Measurements from ENCODE around the gene CARS2.
"Not testable (repeated sequence)": the region's sequence is repeated elsewhere in the genome, so short reads cannot be mapped to it uniquely, and the experiment has no call there.

The CARS2 gene

DNA sequence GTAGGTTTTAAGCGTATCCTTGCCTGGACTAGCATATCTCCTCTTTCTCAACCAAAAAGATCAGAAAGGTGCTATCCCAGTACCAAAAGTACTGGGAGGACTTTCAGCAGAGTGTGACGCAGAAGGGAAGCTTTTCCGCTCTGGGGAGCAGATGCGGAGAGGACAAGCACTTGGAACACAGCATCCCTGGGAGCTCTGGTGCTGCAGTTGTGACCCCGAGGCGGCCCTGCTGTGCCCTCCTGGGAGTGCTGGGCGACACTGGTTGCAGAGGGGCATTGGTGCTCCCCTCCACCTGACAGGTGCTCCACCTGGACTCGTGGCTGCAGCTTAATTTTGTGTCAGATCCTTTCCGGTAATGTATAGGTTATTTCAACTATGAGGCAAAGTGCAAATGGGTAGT is 87.1 kb downstream of the CARS2 start:
- no peak overlapping the region for H3K4me3 ChIP-seq (ENCODE audit: low read length)
- peaks cover 16% of the 10 kb centered on the region for H3K36me3 ChIP-seq (ENCODE audit: insufficient read depth, low read depth, low read length)
- no peak overlapping the region for H3K9ac ChIP-seq (ENCODE audit: low read depth, low read length)
- no peaks in the 10 kb centered on the region for H3K9me3 ChIP-seq (ENCODE audit: insufficient read depth, low read depth, low read length)
- peaks cover 16% of the 10 kb centered on the region; the same call in 1 of the 2 replicates for H3K4me1 ChIP-seq (ENCODE audit: insufficient read depth, low read length)
- no peaks in the 10 kb centered on the region; the same call in 1 of the 2 replicates for H3K27me3 ChIP-seq (ENCODE audit: insufficient read depth, low read length)
- H3K27ac ChIP-seq (ENCODE audit: low read length), result no peak overlapping the region

DNA sequence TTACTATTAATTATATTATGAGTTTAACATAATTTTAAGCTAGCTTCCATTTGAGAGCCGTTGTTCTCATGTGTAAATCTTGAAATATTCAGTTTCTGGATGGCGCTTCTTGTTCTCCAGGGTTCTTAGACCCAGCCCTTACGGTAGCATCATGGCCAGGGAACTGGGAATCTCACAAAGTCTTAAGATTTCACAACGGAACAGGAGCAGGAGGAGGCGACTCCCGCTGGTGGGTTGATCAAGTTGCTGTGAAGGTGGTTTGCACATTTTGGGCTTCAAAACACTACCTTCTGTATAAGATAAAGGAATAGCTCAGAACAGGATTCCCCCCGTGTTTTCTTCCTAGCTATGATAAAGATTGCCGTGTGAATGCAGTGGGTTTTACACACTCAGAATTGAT is 87.7 kb downstream of the CARS2 start:
- H3K9ac ChIP-seq (ENCODE audit: low read depth, low read length), result no peak overlapping the region
- H3K27me3 ChIP-seq (ENCODE audit: insufficient read depth, low read length), result no peaks in the 10 kb centered on the region; the same call in 1 of the 2 replicates
- H3K36me3 ChIP-seq (ENCODE audit: insufficient read depth, low read depth, low read length), result peaks cover 12% of the 10 kb centered on the region
- H3K27ac ChIP-seq (ENCODE audit: low read length), result no peak overlapping the region
- H3K4me1 ChIP-seq (ENCODE audit: insufficient read depth, low read length), result peaks cover 16% of the 10 kb centered on the region; the same call in 1 of the 2 replicates
- H3K4me3 ChIP-seq (ENCODE audit: low read length), result no peak overlapping the region
- H3K9me3 ChIP-seq (ENCODE audit: insufficient read depth, low read depth, low read length), result no peaks in the 10 kb centered on the region

DNA sequence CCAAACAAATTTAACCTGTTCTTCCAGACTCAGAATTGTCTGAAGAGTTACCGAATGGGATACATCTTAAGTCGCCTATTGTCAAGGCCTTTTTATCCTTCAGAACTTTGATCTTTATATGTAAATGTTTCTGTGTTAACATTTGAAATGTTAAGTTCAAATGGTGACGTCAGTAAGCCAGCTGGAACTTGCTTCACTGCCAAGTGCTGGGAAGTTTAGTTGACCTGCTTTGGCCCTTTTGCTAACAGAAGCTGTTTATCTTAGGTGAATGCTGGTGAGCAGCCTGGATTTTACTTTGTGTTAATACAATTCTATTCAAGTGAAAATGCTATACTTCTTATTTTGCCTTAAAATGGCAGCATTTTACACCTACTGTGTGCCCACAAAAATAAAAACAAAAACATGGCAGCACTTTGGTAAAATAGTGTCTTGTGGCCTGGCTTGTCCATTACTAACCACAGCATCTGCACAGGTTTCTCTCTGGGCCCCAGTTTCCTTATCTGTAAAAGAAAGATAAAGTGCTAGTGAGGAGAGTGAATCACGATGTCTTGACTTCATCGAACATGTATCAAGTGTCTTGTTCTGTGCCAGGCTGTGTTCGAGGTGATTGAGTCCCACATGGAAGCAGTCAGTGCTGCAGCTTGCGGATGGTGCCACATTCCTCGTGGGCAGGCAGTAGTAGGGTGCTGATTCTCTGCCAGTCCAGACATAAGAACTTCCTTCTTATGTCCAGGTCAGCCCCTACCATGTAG is 88.4 kb downstream of the CARS2 start:
- Histone ChIP-seq H3K4me1 (ENCODE audit: insufficient read depth, low read length) (peaks cover 16% of the 10 kb centered on the region; the same call in 1 of the 2 replicates), H3K27ac (ENCODE audit: low read length) (no peak overlapping the region), H3K36me3 (ENCODE audit: insufficient read depth, low read depth, low read length) (peaks cover 5% of the 10 kb centered on the region), H3K27me3 (ENCODE audit: insufficient read depth, low read length) (no peaks in the 10 kb centered on the region; the same call in 1 of the 2 replicates), H3K4me3 (ENCODE audit: low read length) (peak overlapping the region; percentile 83), H3K9ac (ENCODE audit: low read depth, low read length) (0 out of 2 replicates have a peak overlapping the region, but pooled peaks have one; percentile 5), H3K9me3 (ENCODE audit: insufficient read depth, low read depth, low read length) (no peaks in the 10 kb centered on the region)

DNA sequence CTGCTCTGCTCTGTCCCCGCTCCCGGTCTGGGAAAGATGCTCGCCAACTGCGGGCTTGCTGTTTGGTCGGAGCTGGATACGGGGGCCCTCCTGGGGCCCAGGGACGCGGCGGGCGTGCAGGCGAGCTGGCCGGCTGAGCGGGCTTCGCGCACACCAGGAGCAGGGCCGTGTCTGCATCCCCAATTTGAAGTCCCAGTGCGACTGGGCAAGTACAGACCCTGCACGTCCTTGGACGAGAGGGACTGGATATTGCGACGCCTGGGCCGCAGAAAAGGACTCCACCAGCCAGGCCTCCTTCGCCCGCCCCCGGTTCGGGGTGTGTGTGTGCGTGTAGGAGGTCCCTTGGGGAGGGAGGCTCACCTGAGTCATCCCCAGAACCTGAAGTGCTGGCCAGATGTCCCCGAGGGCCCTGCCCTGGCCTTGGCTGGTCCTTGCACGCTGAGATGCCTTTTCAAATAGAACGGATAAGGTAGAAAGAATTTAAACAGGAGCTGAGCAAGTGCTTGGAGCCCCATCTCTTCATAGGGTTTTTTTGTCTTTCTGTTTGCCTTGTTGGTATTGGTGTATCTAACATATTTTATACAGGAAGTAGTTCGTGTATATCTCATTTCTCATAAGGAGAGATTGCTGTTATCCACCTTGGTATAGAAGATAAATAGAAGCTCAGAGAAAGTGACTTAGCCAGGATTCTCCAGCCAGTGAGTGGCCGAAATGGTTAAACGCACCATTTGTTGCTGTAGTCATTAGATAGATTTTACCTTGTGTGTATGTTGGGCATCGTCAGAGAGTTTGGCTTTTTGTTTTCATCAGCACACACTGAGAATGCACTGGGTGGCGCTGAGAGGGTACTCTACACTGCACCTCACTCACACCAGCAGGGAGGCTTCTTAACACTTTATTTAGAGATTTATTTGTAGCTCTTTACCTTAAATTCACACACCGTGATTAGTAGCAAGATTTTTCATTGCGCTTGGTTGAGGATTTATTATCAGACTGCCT is 89.5 kb downstream of the CARS2 start:
- H3K4me3 ChIP-seq (ENCODE audit: low read length), result peak overlapping the region; percentile 83
- no peak overlapping the region for H3K27ac ChIP-seq (ENCODE audit: low read length)
- H3K9me3 ChIP-seq (ENCODE audit: insufficient read depth, low read depth, low read length), result no peaks in the 10 kb centered on the region
- H3K4me1 ChIP-seq (ENCODE audit: insufficient read depth, low read length), result peaks cover 16% of the 10 kb centered on the region
- peaks cover 4% of the 10 kb centered on the region; the same call in 1 of the 2 replicates for H3K27me3 ChIP-seq (ENCODE audit: insufficient read depth, low read length)
- no peaks in the 10 kb centered on the region for H3K36me3 ChIP-seq (ENCODE audit: insufficient read depth, low read depth, low read length)
- peak overlapping the region; percentile 74; the same call in 1 of the 2 replicates for H3K9ac ChIP-seq (ENCODE audit: low read depth, low read length)

DNA sequence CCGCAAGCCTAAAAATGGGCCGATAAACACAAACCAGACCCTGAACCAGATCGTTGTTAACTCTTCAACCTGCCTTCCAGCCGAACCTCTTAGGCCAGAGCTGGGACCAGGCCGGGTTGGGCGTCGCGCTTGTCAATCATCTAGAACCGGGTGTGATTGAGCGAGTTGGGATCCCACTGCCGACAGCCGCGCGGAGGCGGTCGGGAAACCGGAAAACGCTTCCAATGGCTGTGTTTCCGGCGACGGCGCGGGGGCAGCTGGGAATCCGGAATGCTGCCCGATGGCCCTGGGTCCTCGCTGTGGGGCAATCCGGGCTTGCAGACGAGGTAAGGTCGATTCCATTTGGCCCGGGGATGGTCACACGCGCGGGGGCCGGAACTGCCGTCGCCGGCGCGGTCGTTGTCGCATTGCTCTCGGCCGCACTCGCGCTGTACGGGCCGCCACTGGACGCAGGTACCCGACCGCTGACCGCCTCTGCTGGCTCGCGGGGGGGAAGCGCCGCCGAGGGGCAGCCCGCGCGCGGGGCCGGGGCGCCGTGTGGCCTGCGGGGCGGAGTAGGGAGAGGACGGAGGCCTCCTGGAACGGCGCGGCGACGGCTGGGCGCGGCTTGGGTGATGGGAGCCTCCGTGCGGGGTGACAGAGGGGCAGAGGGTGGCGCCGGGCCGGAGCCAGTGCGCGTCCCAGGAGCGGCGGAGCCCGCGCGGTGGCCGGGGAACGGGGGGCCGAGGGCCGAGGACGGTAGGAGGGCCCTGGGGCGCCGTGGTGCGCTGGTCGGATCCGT is 90.4 kb downstream of the CARS2 start, which contains the start of gene NAXD:
Gene NAXD (plus strand): TSS at position 224 of the 781 bp plus-strand sequence. CDS start 57 bp downstream, at position 281.
- H3K27ac ChIP-seq (ENCODE audit: low read length), result no peak within 1 kb of the TSS

DNA sequence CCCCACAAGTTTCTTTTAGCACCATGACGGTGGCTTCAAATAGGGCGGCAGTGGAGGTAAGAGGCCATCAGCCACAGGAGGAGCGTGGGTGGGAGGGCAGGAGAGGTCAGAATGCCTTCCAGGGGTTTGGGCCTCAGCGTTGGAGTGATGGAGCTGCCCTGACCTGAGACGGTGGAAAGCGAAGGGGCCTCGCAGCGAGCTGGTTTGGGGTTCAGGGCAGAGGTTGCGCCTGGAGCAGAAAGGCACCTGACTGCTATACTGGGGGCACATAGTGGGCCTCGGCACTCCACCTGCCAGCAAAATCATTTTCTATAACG is 91.0 kb downstream of the CARS2 start:
- H3K4me3 ChIP-seq (ENCODE audit: low read length), result peak overlapping the region; percentile 83
- peaks cover 24% of the 10 kb centered on the region for H3K4me1 ChIP-seq (ENCODE audit: insufficient read depth, low read length)
- H3K9ac ChIP-seq (ENCODE audit: low read depth, low read length), result peak overlapping the region; percentile 74; the same call in 1 of the 2 replicates
- H3K27ac ChIP-seq (ENCODE audit: low read length), result no peak overlapping the region
- H3K36me3 ChIP-seq (ENCODE audit: insufficient read depth, low read depth, low read length), result no peaks in the 10 kb centered on the region
- H3K9me3 ChIP-seq (ENCODE audit: insufficient read depth, low read depth, low read length), result no peaks in the 10 kb centered on the region
- peaks cover 6% of the 10 kb centered on the region; the same call in 1 of the 2 replicates for H3K27me3 ChIP-seq (ENCODE audit: insufficient read depth, low read length)

More for the DNA sequence above, 90.4 kb downstream of the CARS2 start, which contains the start of gene NAXD:
- H3K9me3 ChIP-seq (ENCODE audit: insufficient read depth, low read depth, low read length), result no peaks in the 10 kb centered on the region
- H3K36me3 ChIP-seq (ENCODE audit: insufficient read depth, low read depth, low read length), result no peaks in the 10 kb centered on the region
- H3K27me3 ChIP-seq (ENCODE audit: insufficient read depth, low read length), result peaks cover 6% of the 10 kb centered on the region; the same call in 1 of the 2 replicates
- peak within 1 kb of the TSS; percentile 74; the same call in 1 of the 2 replicates for H3K9ac ChIP-seq (ENCODE audit: low read depth, low read length)
- peak within 1 kb of the TSS; percentile 83 for H3K4me3 ChIP-seq (ENCODE audit: low read length)
- peaks cover 19% of the 10 kb centered on the region for H3K4me1 ChIP-seq (ENCODE audit: insufficient read depth, low read length)

DNA sequence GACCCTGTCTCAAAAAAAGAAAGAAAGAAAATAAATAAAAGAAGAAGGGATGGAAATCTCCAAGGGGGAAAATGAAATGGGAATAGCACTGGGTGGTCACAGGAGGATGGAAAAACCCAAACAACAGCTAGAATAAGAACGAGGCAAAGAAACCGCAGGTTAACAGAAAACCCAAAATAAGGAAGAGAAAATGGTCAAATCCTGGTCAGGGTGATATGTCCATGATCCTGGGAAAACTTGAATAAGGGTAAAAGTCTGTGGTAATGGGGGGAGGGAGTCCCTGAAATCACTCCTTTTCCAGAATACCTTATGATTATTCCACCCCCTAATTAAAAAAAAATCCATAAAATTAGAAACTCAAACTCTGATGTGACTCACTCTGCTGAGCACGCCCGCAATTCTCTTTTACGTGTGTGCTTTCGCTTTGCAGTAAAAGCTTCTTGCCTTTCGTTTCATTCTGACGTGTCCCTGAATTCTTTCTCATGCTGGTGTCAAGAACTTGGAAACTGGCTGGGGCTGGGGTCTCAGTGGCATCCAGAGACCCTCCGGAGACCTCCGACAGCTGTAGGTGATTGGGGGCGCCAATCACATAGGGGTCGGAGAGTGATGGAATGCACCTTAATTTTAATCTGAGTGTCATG is 94.8 kb downstream of the CARS2 start:
- H3K36me3 ChIP-seq (ENCODE audit: insufficient read depth, low read depth, low read length), result no peaks in the 10 kb centered on the region
- H3K27me3 ChIP-seq (ENCODE audit: insufficient read depth, low read length), result peaks cover 6% of the 10 kb centered on the region; the same call in 1 of the 2 replicates
- H3K9ac ChIP-seq (ENCODE audit: low read depth, low read length), result no peak overlapping the region
- peaks cover 9% of the 10 kb centered on the region; the same call in 1 of the 2 replicates for H3K4me1 ChIP-seq (ENCODE audit: insufficient read depth, low read length)
- H3K4me3 ChIP-seq (ENCODE audit: low read length), result no peak overlapping the region
- H3K9me3 ChIP-seq (ENCODE audit: insufficient read depth, low read depth, low read length), result no peaks in the 10 kb centered on the region; the same call in 1 of the 2 replicates
- no peak overlapping the region for H3K27ac ChIP-seq (ENCODE audit: low read length)

DNA sequence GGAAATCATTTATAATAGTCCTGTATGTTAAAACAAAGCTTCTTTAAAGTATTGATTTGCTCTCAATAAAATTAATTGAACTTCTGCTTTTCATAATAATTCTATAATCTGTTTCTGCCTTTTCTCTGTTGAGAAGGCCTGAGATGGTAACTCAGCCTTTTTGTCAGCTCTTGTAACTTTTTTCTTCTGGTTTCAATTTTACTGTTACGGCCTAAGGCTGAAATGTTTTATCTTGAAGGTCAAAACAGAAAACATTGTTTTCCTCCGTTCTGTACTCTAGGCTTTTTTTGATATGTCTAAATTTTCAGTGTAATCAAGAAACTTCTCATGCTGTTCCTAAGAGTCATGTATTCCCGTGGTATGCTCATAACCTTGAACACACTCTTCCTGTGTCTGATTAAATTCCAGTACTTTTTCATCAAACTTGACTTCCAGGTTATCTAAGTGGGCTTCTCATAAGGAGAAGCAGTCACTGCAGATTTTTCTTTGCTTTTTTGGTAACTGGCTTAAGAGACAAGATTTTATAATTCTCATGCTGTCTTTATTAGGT is 98.2 kb downstream of the CARS2 start:
- Histone ChIP-seq H3K4me3 (ENCODE audit: low read length) (no peak overlapping the region), H3K4me1 (ENCODE audit: insufficient read depth, low read length) (peaks cover 9% of the 10 kb centered on the region; the same call in 1 of the 2 replicates), H3K27ac (ENCODE audit: low read length) (no peak overlapping the region), H3K27me3 (ENCODE audit: insufficient read depth, low read length) (peaks cover 6% of the 10 kb centered on the region; the same call in 1 of the 2 replicates), H3K9me3 (ENCODE audit: insufficient read depth, low read depth, low read length) (no peaks in the 10 kb centered on the region; the same call in 1 of the 2 replicates), H3K36me3 (ENCODE audit: insufficient read depth, low read depth, low read length) (no peaks in the 10 kb centered on the region), H3K9ac (ENCODE audit: low read depth, low read length) (no peak overlapping the region)

DNA sequence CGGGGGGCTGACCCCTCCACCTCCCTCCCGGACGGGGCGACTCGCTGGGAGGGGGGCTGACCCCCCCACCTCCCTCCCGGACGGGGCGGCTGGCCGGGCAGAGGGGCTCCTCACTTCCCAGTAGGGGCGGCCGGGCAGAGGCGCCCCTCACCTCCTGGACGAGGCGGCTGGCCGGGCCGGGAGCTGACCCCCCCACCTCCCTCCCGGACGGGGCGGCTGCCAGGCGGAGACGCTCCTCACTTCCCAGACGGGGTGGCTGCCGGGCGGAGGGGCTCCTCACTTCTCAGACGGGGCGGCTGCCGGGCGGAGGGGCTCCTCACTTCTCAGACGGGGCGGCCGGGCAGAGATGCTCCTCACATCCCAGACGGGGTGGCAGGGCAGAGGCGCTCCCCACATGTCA is 99.6 kb downstream of the CARS2 start:
- not testable (repeated sequence) for H3K4me3 ChIP-seq (ENCODE audit: low read length); H3K9me3 ChIP-seq (ENCODE audit: insufficient read depth, low read depth, low read length); H3K36me3 ChIP-seq (ENCODE audit: insufficient read depth, low read depth, low read length); H3K9ac ChIP-seq (ENCODE audit: low read depth, low read length); H3K4me1 ChIP-seq (ENCODE audit: insufficient read depth, low read length); H3K27me3 ChIP-seq (ENCODE audit: insufficient read depth, low read length); H3K27ac ChIP-seq (ENCODE audit: low read length)

DNA sequence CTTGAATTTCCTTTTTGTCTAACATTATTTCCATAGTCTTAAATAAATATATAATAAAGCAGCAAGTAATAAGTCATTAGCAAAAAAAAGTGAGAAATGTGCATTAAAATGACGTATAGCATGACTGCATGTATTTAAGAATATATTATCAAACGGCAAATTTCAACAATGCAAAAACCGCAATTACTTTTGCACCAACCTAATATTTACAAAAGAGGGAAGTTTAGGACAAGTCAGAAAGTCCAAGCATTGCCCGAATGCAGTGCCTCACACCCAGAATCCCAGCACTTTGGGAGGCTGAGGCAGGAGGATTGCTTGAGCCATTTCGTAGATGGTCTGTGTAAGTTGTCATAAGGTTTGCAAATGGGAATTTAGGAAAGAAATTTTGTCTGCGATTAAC is 100.8 kb downstream of the CARS2 start:
- Histone ChIP-seq H3K4me3 (ENCODE audit: low read length) (no peak overlapping the region), H3K9me3 (ENCODE audit: insufficient read depth, low read depth, low read length) (no peaks in the 10 kb centered on the region; the same call in 1 of the 2 replicates), H3K27ac (ENCODE audit: low read length) (no peak overlapping the region), H3K4me1 (ENCODE audit: insufficient read depth, low read length) (peaks cover 1% of the 10 kb centered on the region; the same call in 1 of the 2 replicates), H3K27me3 (ENCODE audit: insufficient read depth, low read length) (no peaks in the 10 kb centered on the region), H3K9ac (ENCODE audit: low read depth, low read length) (no peak overlapping the region), H3K36me3 (ENCODE audit: insufficient read depth, low read depth, low read length) (no peaks in the 10 kb centered on the region)
